ENCODE measurements around the gene SPRN.

SPRN gene

GRCh38 chr10:133460208-133460769, 35.9 kb upstream of the SPRN start:
- no peak overlapping the region for H3K4me3 ChIP-seq (ENCODE audit: control insufficient read depth, low read depth, low read length)
- no peak for TF ChIP-seq CTCF (IDR thresholded peaks at IDR 0.05; ENCODE audit: control insufficient read depth, insufficient read depth, low read depth, low read length, missing control alignments)
- no peak for DNase-seq (ENCODE audit: low read depth)

GRCh38 chr10:133459454-133460207, 35.2 kb upstream of the SPRN start:
- DNase-seq (ENCODE audit: low read depth) = no peak
- no peak for TF ChIP-seq CTCF (IDR thresholded peaks at IDR 0.05; ENCODE audit: control insufficient read depth, insufficient read depth, low read depth, low read length, missing control alignments)
- no peak overlapping the region for H3K4me3 ChIP-seq (ENCODE audit: control insufficient read depth, low read depth, low read length)

GRCh38 chr10:133458710-133459453, 34.5 kb upstream of the SPRN start:
- DNase-seq (ENCODE audit: low read depth) = no peak
- TF ChIP-seq CTCF (IDR thresholded peaks at IDR 0.05; ENCODE audit: control insufficient read depth, insufficient read depth, low read depth, low read length, missing control alignments) = no peak
- H3K4me3 ChIP-seq (ENCODE audit: control insufficient read depth, low read depth, low read length) = no peak overlapping the region

GRCh38 chr10:133458021-133458709, 33.7 kb upstream of the SPRN start:
- no peak overlapping the region for H3K4me3 ChIP-seq (ENCODE audit: control insufficient read depth, low read depth, low read length)
- no peak for TF ChIP-seq CTCF (IDR thresholded peaks at IDR 0.05; ENCODE audit: control insufficient read depth, insufficient read depth, low read depth, low read length, missing control alignments)
- DNase-seq (ENCODE audit: low read depth) = no peak

- TF ChIP-seq CTCF (IDR thresholded peaks at IDR 0.05; ENCODE audit: control insufficient read depth, insufficient read depth, low read depth, low read length, missing control alignments) = no peak
- H3K4me3 ChIP-seq (ENCODE audit: control insufficient read depth, low read depth, low read length) = no peak overlapping the region
- DNase-seq (ENCODE audit: low read depth) = no peak
Observed at GRCh38 chr10:133457100-133457841, 32.8 kb upstream of the SPRN start.

Measured in AG09309 (cell line).